MV-4-11 (cell line): Measurements from ENCODE around the gene PRR23C.
"Not testable (repeated sequence)": the region's sequence is repeated elsewhere in the genome, so short reads cannot be mapped to it uniquely, and the experiment has no call there.

Experiments
- DNase-seq: peaks from one replicate; lab custom pipeline; 2025; lab: John Stamatoyannopoulos, UW

The PRR23C gene

GRCh38 chr3:139044366-139045210 is at the start of gene PRR23C:
PRR23C (minus strand) TSS chr3:139044892; CDS start chr3:139044620, 272 bp downstream.
- DNase-seq = no peak

GRCh38 chr3:139093840-139094239 is 49.1 kb upstream of the PRR23C start:
- no peak for DNase-seq

GRCh38 chr3:139088462-139089324 is 44.0 kb upstream of the PRR23C start:
- no peak for DNase-seq

- DNase-seq = no peak
Observed at GRCh38 chr3:139087621-139088020, 42.9 kb upstream of the PRR23C start.

GRCh38 chr3:139084176-139084575 is 39.5 kb upstream of the PRR23C start:
- no peak for DNase-seq

GRCh38 chr3:139074565-139075115 is 29.9 kb upstream of the PRR23C start:
- peak; percentile 65 for DNase-seq

- DNase-seq = no peak
Observed at GRCh38 chr3:139062918-139063317, 18.2 kb upstream of the PRR23C start.

GRCh38 chr3:139052802-139053600 is 8.3 kb upstream of the PRR23C start:
- peak; percentile 28 for DNase-seq

- DNase-seq = no peak
Observed at GRCh38 chr3:139043554-139044365, 932 bp downstream of the PRR23C start.

- no peak for DNase-seq
Observed at GRCh38 chr3:139037478-139037877, 7.2 kb downstream of the PRR23C start.

GRCh38 chr3:139032326-139033002 is 12.2 kb downstream of the PRR23C start:
- DNase-seq = no peak

- not testable (repeated sequence) for DNase-seq
Observed at GRCh38 chr3:139030576-139030975, 14.1 kb downstream of the PRR23C start.

GRCh38 chr3:139024968-139025367 is 19.7 kb downstream of the PRR23C start:
- DNase-seq = no peak

- DNase-seq = no peak
Observed at GRCh38 chr3:139020868-139021234, 23.8 kb downstream of the PRR23C start, which contains the start of gene PRR23B. PRR23B (minus strand) TSS chr3:139020926; CDS start chr3:139020661, 265 bp downstream.

GRCh38 chr3:139020036-139020867 is 24.4 kb downstream of the PRR23C start:
- no peak for DNase-seq

- no peak for DNase-seq
Observed at GRCh38 chr3:139016430-139017048, 28.2 kb downstream of the PRR23C start.

GRCh38 chr3:139006051-139006716 is 38.5 kb downstream of the PRR23C start, which contains the start of gene PRR23A:
PRR23A (minus strand) TSS chr3:139006268; CDS start chr3:139006268, 0 bp downstream.
- no peak for DNase-seq

- no peak for DNase-seq
Observed at GRCh38 chr3:139005356-139005993, 39.2 kb downstream of the PRR23C start.
